H1 (cell line): Measurements from ENCODE around the gene DHRS4L2. TPM values are rescaled to one million over a fixed set of nuclear protein-coding genes. Genes with fewer than 3 reads are reported as not detected.

Experiments used
- polyA plus RNA-seq, 7 experiments: library from polyadenylated mRNA; depleted of rRNA in 3 of 7; stranded (reverse) in 5 of 7; unstranded in 2 of 7; fragments of >200 nt in 5 of 7; fragments of 200-250 nt in 2 of 7; gene quantifications; 1 replicate in 5 of 7; 2 replicates in 1 of 7; 4 replicates in 1 of 7; pipeline versions ENCODE4 v1.2.1 to v1.2.3, GENCODE V29; 2011 to 2013; ENCODE audit warnings: missing spikeins in 2 of 7, mixed read lengths in 2 of 7
- total RNA-seq: library from RNA; stranded (reverse); fragmentation: NEBNext Ultra II Directional; extraction: Animal tissue kit (Norgen Biotek cat#: 25700); gene quantifications from 2 replicates; pipeline ENCODE4 v1.2.1, GENCODE V29; 2021
- TF ChIP-seq, protein P1 (sequence below): fragments of 300-600 bp; sonication (generic); IDR thresholded peaks from 2 replicates; pipeline ENCODE4 v1.7.1; 2012; ENCODE audit warnings: low read length, moderate library complexity, mild to moderate bottlenecking, inconsistent platforms; ENCODE audit not compliant: insufficient replicate concordance

DHRS4L2 gene
- total and polyA plus RNA-seq, 2 of the 8 experiments (the other 6 are each of a cell fraction or from before 2014, with no cell fraction given) = 12.3 to 15.4 TPM

DNA sequence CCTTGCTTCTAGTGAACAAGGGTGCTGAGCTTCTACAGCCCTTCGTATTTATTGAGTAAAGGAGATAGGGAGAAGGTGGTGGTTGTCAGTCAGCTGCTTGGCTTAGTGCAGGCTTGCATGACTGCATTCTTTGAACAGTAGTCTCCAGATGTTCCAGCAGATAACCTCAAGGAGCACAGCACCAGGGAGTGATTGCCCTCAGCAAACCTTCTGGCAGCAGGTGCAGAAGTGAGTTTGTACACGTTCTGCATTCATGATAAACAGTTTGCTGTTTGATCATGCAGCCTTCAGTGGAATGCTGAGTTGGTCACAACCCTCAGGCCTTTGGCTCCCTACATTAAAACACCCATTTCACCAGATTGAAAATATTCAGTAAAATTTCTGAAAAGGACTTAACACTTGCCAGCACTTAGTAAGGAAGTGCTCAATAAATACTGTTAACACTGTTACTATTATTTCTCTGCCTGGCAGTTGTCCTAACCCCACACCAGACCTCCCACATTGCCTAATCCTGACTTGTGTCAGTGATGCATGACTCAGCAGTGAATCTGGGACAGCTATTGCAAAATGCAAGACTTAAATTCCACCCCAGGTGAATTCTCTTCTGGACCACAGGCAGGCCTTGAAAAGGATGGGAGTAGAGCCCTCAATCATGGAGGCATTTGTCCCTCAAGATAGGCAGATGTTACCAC lies 44.1 kb downstream of the DHRS4L2 start (continued):
- TF ChIP-seq, protein P1, sequence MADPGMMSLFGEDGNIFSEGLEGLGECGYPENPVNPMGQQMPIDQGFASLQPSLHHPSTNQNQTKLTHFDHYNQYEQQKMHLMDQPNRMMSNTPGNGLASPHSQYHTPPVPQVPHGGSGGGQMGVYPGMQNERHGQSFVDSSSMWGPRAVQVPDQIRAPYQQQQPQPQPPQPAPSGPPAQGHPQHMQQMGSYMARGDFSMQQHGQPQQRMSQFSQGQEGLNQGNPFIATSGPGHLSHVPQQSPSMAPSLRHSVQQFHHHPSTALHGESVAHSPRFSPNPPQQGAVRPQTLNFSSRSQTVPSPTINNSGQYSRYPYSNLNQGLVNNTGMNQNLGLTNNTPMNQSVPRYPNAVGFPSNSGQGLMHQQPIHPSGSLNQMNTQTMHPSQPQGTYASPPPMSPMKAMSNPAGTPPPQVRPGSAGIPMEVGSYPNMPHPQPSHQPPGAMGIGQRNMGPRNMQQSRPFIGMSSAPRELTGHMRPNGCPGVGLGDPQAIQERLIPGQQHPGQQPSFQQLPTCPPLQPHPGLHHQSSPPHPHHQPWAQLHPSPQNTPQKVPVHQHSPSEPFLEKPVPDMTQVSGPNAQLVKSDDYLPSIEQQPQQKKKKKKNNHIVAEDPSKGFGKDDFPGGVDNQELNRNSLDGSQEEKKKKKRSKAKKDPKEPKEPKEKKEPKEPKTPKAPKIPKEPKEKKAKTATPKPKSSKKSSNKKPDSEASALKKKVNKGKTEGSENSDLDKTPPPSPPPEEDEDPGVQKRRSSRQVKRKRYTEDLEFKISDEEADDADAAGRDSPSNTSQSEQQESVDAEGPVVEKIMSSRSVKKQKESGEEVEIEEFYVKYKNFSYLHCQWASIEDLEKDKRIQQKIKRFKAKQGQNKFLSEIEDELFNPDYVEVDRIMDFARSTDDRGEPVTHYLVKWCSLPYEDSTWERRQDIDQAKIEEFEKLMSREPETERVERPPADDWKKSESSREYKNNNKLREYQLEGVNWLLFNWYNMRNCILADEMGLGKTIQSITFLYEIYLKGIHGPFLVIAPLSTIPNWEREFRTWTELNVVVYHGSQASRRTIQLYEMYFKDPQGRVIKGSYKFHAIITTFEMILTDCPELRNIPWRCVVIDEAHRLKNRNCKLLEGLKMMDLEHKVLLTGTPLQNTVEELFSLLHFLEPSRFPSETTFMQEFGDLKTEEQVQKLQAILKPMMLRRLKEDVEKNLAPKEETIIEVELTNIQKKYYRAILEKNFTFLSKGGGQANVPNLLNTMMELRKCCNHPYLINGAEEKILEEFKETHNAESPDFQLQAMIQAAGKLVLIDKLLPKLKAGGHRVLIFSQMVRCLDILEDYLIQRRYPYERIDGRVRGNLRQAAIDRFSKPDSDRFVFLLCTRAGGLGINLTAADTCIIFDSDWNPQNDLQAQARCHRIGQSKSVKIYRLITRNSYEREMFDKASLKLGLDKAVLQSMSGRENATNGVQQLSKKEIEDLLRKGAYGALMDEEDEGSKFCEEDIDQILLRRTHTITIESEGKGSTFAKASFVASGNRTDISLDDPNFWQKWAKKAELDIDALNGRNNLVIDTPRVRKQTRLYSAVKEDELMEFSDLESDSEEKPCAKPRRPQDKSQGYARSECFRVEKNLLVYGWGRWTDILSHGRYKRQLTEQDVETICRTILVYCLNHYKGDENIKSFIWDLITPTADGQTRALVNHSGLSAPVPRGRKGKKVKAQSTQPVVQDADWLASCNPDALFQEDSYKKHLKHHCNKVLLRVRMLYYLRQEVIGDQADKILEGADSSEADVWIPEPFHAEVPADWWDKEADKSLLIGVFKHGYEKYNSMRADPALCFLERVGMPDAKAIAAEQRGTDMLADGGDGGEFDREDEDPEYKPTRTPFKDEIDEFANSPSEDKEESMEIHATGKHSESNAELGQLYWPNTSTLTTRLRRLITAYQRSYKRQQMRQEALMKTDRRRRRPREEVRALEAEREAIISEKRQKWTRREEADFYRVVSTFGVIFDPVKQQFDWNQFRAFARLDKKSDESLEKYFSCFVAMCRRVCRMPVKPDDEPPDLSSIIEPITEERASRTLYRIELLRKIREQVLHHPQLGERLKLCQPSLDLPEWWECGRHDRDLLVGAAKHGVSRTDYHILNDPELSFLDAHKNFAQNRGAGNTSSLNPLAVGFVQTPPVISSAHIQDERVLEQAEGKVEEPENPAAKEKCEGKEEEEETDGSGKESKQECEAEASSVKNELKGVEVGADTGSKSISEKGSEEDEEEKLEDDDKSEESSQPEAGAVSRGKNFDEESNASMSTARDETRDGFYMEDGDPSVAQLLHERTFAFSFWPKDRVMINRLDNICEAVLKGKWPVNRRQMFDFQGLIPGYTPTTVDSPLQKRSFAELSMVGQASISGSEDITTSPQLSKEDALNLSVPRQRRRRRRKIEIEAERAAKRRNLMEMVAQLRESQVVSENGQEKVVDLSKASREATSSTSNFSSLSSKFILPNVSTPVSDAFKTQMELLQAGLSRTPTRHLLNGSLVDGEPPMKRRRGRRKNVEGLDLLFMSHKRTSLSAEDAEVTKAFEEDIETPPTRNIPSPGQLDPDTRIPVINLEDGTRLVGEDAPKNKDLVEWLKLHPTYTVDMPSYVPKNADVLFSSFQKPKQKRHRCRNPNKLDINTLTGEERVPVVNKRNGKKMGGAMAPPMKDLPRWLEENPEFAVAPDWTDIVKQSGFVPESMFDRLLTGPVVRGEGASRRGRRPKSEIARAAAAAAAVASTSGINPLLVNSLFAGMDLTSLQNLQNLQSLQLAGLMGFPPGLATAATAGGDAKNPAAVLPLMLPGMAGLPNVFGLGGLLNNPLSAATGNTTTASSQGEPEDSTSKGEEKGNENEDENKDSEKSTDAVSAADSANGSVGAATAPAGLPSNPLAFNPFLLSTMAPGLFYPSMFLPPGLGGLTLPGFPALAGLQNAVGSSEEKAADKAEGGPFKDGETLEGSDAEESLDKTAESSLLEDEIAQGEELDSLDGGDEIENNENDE = no peak
